IPS-18a (cell line): ENCODE data around the gene RASGEF1C.

Experiments used
- H3K27ac ChIP-seq: one replicate; pipeline ENCODE4 v1.5.1; 2013; ENCODE audit warnings: low read length
- H3K27me3 ChIP-seq: one replicate; pipeline ENCODE4 v1.6.1; 2013; ENCODE audit warnings: mild to moderate bottlenecking, low read length; ENCODE audit not compliant: control insufficient read depth, insufficient read depth
- H3K36me3 ChIP-seq: one replicate; pipeline ENCODE4 v1.6.1; 2013; ENCODE audit warnings: low read depth, low read length; ENCODE audit not compliant: control insufficient read depth
- H3K4me1 ChIP-seq: one replicate; pipeline ENCODE4 v1.6.1; 2013; ENCODE audit warnings: low read depth, low read length; ENCODE audit not compliant: control insufficient read depth
- H3K4me3 ChIP-seq: one replicate; pipeline ENCODE4 v1.5.1; 2013; ENCODE audit warnings: low read length
- H3K9ac ChIP-seq: one replicate; pipeline ENCODE4 v1.6.1; 2013; ENCODE audit warnings: mild to moderate bottlenecking, low read length, moderate library complexity
- H3K9me3 ChIP-seq: one replicate; pipeline ENCODE4 v1.6.1; 2013; ENCODE audit warnings: low read depth, low read length; ENCODE audit not compliant: control insufficient read depth

RASGEF1C gene

GRCh38 chr5:180166176-180166575 is 42.8 kb downstream of the RASGEF1C start:
- H3K4me1 ChIP-seq, result no peaks in the 10 kb centered on the region
- H3K27me3 ChIP-seq, result no peaks in the 10 kb centered on the region
- H3K9me3 ChIP-seq, result no peaks in the 10 kb centered on the region
- no peak overlapping the region for H3K27ac ChIP-seq
- no peaks in the 10 kb centered on the region for H3K36me3 ChIP-seq
- H3K4me3 ChIP-seq, result no peak overlapping the region
- no peak overlapping the region for H3K9ac ChIP-seq

- Histone ChIP-seq H3K27me3 (no peaks in the 10 kb centered on the region), H3K9me3 (no peaks in the 10 kb centered on the region), H3K4me1 (no peaks in the 10 kb centered on the region), H3K27ac (no peak overlapping the region), H3K9ac (no peak overlapping the region), H3K36me3 (no peaks in the 10 kb centered on the region), H3K4me3 (no peak overlapping the region)
These were observed 46.7 kb downstream of the RASGEF1C start for GRCh38 chr5:180162304-180162661.

- Histone ChIP-seq H3K27me3 (no peaks in the 10 kb centered on the region), H3K9ac (no peak overlapping the region), H3K36me3 (no peaks in the 10 kb centered on the region), H3K9me3 (no peaks in the 10 kb centered on the region), H3K4me3 (no peak overlapping the region), H3K27ac (no peak overlapping the region), H3K4me1 (no peaks in the 10 kb centered on the region)
These were observed 47.3 kb downstream of the RASGEF1C start for GRCh38 chr5:180161420-180162303.

GRCh38 chr5:180160789-180161188 is 48.2 kb downstream of the RASGEF1C start:
- H3K9ac ChIP-seq, result no peak overlapping the region
- H3K27me3 ChIP-seq, result no peaks in the 10 kb centered on the region
- H3K4me3 ChIP-seq, result no peak overlapping the region
- no peaks in the 10 kb centered on the region for H3K4me1 ChIP-seq
- H3K9me3 ChIP-seq, result no peaks in the 10 kb centered on the region
- H3K36me3 ChIP-seq, result no peaks in the 10 kb centered on the region
- no peak overlapping the region for H3K27ac ChIP-seq

GRCh38 chr5:180160215-180160614 is 48.8 kb downstream of the RASGEF1C start:
- Histone ChIP-seq H3K27ac (no peak overlapping the region), H3K27me3 (no peaks in the 10 kb centered on the region), H3K4me3 (no peak overlapping the region), H3K9me3 (no peaks in the 10 kb centered on the region), H3K9ac (no peak overlapping the region), H3K4me1 (no peaks in the 10 kb centered on the region), H3K36me3 (no peaks in the 10 kb centered on the region)

- Histone ChIP-seq H3K27me3 (no peaks in the 10 kb centered on the region), H3K27ac (no peak overlapping the region), H3K36me3 (no peaks in the 10 kb centered on the region), H3K9me3 (no peaks in the 10 kb centered on the region), H3K4me1 (no peaks in the 10 kb centered on the region), H3K4me3 (no peak overlapping the region), H3K9ac (no peak overlapping the region)
These were observed 49.3 kb downstream of the RASGEF1C start for GRCh38 chr5:180159756-180160155.

GRCh38 chr5:180157866-180158265 is 51.1 kb downstream of the RASGEF1C start:
- Histone ChIP-seq H3K9me3 (no peaks in the 10 kb centered on the region), H3K27me3 (no peaks in the 10 kb centered on the region), H3K36me3 (no peaks in the 10 kb centered on the region), H3K9ac (no peak overlapping the region), H3K4me3 (no peak overlapping the region), H3K4me1 (no peaks in the 10 kb centered on the region), H3K27ac (no peak overlapping the region)

- no peaks in the 10 kb centered on the region for H3K27me3 ChIP-seq
- H3K27ac ChIP-seq, result no peak overlapping the region
- H3K4me1 ChIP-seq, result no peaks in the 10 kb centered on the region
- no peaks in the 10 kb centered on the region for H3K9me3 ChIP-seq
- H3K9ac ChIP-seq, result no peak overlapping the region
- no peak overlapping the region for H3K4me3 ChIP-seq
- no peaks in the 10 kb centered on the region for H3K36me3 ChIP-seq
These were observed 52.9 kb downstream of the RASGEF1C start for GRCh38 chr5:180156141-180156540.

GRCh38 chr5:180155365-180155926 is 53.6 kb downstream of the RASGEF1C start:
- H3K4me3 ChIP-seq, result no peak overlapping the region
- no peak overlapping the region for H3K9ac ChIP-seq
- H3K4me1 ChIP-seq, result no peaks in the 10 kb centered on the region
- no peaks in the 10 kb centered on the region for H3K27me3 ChIP-seq
- no peaks in the 10 kb centered on the region for H3K9me3 ChIP-seq
- no peaks in the 10 kb centered on the region for H3K36me3 ChIP-seq
- H3K27ac ChIP-seq, result no peak overlapping the region

GRCh38 chr5:180154821-180155364 is 54.1 kb downstream of the RASGEF1C start:
- no peaks in the 10 kb centered on the region for H3K27me3 ChIP-seq
- H3K4me3 ChIP-seq, result no peak overlapping the region
- H3K36me3 ChIP-seq, result no peaks in the 10 kb centered on the region
- H3K27ac ChIP-seq, result no peak overlapping the region
- no peaks in the 10 kb centered on the region for H3K9me3 ChIP-seq
- H3K4me1 ChIP-seq, result no peaks in the 10 kb centered on the region
- H3K9ac ChIP-seq, result no peak overlapping the region

- Histone ChIP-seq H3K4me3 (no peak overlapping the region), H3K9ac (no peak overlapping the region), H3K27ac (no peak overlapping the region), H3K27me3 (no peaks in the 10 kb centered on the region), H3K9me3 (no peaks in the 10 kb centered on the region), H3K4me1 (no peaks in the 10 kb centered on the region), H3K36me3 (no peaks in the 10 kb centered on the region)
These were observed 55.0 kb downstream of the RASGEF1C start for GRCh38 chr5:180153991-180154390.

GRCh38 chr5:180153099-180153498 is 55.9 kb downstream of the RASGEF1C start:
- Histone ChIP-seq H3K4me3 (no peak overlapping the region), H3K27ac (no peak overlapping the region), H3K4me1 (no peaks in the 10 kb centered on the region), H3K9me3 (no peaks in the 10 kb centered on the region), H3K36me3 (no peaks in the 10 kb centered on the region), H3K27me3 (no peaks in the 10 kb centered on the region), H3K9ac (no peak overlapping the region)
